Measurements from ENCODE around the gene PARL.

PARL gene

DNA sequence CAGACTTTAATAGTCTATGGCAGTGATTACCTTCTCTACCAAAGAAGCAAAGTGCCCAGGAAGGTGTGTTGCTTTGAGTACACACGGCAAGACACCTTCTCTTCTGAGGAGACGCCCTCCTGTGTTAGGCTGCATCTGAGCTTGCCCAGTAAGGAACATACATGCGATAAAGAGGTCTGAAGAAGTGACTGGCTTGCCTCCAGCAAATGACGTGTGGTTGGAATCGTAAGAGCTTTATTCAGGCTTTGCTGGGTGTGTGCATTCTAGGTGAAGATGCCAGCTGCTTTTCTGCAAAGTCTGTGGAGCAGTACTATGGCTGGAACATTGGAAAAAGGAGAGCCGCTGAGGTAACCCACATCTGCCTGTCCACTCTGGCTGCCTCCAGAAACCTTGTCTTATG, 81.7 kb downstream of the PARL start:
- H3K4me3 ChIP-seq (replicated peaks; ENCODE audit: low read depth, low read length), result no peak overlapping the region
- TF ChIP-seq, protein P1, sequence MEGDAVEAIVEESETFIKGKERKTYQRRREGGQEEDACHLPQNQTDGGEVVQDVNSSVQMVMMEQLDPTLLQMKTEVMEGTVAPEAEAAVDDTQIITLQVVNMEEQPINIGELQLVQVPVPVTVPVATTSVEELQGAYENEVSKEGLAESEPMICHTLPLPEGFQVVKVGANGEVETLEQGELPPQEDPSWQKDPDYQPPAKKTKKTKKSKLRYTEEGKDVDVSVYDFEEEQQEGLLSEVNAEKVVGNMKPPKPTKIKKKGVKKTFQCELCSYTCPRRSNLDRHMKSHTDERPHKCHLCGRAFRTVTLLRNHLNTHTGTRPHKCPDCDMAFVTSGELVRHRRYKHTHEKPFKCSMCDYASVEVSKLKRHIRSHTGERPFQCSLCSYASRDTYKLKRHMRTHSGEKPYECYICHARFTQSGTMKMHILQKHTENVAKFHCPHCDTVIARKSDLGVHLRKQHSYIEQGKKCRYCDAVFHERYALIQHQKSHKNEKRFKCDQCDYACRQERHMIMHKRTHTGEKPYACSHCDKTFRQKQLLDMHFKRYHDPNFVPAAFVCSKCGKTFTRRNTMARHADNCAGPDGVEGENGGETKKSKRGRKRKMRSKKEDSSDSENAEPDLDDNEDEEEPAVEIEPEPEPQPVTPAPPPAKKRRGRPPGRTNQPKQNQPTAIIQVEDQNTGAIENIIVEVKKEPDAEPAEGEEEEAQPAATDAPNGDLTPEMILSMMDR (IDR thresholded peaks at IDR 0.05; ENCODE audit: low read depth, low read length, missing control alignments), result no peak
- DNase-seq (ENCODE audit: extremely low read depth, low read depth), result no peak

DNA sequence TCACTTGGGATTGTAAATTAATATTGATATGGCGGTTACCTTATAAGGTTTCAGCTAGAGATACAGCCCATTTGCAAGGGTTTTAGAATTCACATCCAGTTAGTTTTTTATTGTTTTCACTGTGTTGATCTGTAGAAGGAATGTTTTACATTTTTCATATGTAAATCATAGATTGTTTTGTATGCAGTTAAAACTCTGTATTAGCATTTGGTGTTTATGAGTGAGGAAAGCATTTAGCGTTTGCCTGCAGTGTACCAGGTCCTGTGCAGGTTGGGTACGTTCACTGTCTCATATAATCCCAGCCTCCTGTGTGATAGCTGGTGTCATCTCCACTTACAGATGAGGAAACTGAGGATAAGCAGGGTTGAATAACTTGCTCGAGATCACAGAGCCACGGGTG, 83.1 kb downstream of the PARL start:
- TF ChIP-seq, protein P1 (IDR thresholded peaks at IDR 0.05; ENCODE audit: low read depth, low read length, missing control alignments), result no peak
- no peak overlapping the region for H3K4me3 ChIP-seq (replicated peaks; ENCODE audit: low read depth, low read length)
- DNase-seq (ENCODE audit: extremely low read depth, low read depth), result no peak

GRCh38 chr3:183800243-183800863, 84.3 kb downstream of the PARL start:
- TF ChIP-seq, protein P1 (IDR thresholded peaks at IDR 0.05; ENCODE audit: low read depth, low read length, missing control alignments), result no peak
- no peak for DNase-seq (ENCODE audit: extremely low read depth, low read depth)
- no peak overlapping the region for H3K4me3 ChIP-seq (replicated peaks; ENCODE audit: low read depth, low read length)

GRCh38 chr3:183799461-183799860, 85.2 kb downstream of the PARL start:
- TF ChIP-seq, protein P1 (IDR thresholded peaks at IDR 0.05; ENCODE audit: low read depth, low read length, missing control alignments), result no peak
- no peak for DNase-seq (ENCODE audit: extremely low read depth, low read depth)
- H3K4me3 ChIP-seq (replicated peaks; ENCODE audit: low read depth, low read length), result no peak overlapping the region

DNA sequence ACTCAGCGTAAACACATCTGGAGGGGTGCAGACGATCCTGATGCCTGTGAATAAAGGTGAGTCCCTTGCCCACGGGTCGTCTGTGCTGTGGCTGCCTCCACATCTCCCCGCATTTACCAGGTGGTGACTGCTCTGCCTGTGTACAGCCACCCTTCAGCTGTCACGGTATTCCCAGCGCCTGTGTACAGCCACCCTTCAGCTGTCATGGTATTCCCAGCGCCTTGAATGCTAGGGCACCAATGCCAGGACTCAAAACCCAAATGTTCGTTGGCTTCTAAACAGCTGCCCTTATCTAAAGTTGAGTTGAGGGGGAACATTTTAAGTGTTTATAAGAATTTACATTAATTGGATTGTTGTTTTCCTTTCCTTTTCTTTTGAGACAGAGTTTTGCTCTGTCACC, 86.7 kb downstream of the PARL start:
- no peak for DNase-seq (ENCODE audit: extremely low read depth, low read depth)
- TF ChIP-seq, protein P1 (IDR thresholded peaks at IDR 0.05; ENCODE audit: low read depth, low read length, missing control alignments), result no peak
- no peak overlapping the region for H3K4me3 ChIP-seq (replicated peaks; ENCODE audit: low read depth, low read length)

- TF ChIP-seq, protein P1 (IDR thresholded peaks at IDR 0.05; ENCODE audit: low read depth, low read length, missing control alignments), result no peak
- no peak overlapping the region for H3K4me3 ChIP-seq (replicated peaks; ENCODE audit: low read depth, low read length)
- no peak for DNase-seq (ENCODE audit: extremely low read depth, low read depth)
Observed at GRCh38 chr3:183796372-183796771, 88.3 kb downstream of the PARL start.

DNA sequence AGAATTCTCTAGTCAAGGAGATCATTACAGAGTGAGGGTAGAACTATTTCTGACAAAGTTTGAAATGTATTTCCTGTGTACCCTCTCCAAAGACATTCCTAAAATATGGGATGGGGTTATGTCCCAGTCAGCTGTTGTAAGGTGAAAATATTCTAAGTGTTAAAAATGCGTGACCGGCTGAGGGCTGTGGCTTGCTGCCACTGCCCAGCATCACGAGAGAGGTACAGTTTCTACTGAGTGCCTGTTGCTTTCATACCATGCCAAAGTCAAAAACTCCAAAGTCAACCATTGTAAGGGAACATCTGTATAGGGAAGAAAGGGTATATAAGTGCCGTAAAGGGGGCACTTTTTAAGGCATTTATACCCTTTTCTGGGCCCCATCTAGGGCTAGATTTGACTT, 90.2 kb downstream of the PARL start:
- DNase-seq (ENCODE audit: extremely low read depth, low read depth), result no peak
- TF ChIP-seq, protein P1 (IDR thresholded peaks at IDR 0.05; ENCODE audit: low read depth, low read length, missing control alignments), result no peak
- no peak overlapping the region for H3K4me3 ChIP-seq (replicated peaks; ENCODE audit: low read depth, low read length)
